DOHH2 (cell line): Measurements from ENCODE around the gene LRRC7.

Experiments
- CTCF ChIP-seq: fragments of 200-600 bp; sonication (generic); IDR thresholded peaks from one replicate; pipeline ENCODE4 v1.5.1; 2014; ENCODE audit warnings: antibody characterized with exemption, mild to moderate bottlenecking, low read depth, low read length; ENCODE audit not compliant: poor library complexity, severe bottlenecking
- EZH2phosphoT487 ChIP-seq: fragments of 200-600 bp; sonication (generic); IDR thresholded peaks from 2 replicates; pipeline ENCODE4 v1.6.1; 2017; ENCODE audit warnings: borderline replicate concordance, mild to moderate bottlenecking, antibody characterized with exemption, low read length, moderate library complexity, mixed read lengths

DNA sequence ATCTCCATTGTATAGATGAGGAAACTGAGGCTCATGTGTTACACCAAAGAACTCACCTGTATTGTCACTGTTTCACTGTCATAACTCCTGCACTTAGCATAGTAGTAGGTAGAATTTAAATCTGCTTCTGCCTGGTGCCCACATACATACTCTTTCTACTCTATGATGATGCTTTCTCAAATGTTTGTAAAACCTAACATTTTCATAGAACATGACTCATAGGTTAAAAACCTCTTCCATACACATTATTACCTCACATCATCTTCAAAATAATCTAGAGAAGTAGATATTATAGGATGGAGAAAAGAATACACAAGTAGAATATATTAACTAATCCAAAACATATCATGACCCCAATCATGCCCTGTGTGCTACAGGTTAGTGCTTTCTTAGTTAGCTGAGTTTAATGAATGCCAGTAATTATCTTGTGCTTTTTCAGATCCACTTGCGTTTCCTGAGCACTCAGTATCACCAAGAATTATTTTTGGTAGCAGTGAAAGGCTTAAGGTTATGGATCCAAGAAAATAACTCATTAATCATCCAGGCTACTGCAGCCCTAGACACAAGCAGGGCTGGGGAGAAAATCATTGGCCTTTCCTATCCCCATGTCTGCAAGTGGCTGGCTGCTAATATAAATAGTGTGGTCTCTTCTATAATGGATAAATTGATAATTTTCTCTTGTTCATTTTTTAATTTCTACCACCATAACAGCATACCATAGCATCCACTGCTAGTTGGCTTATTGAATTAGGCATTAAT, 480.8 kb downstream of the LRRC7 start:
- TF ChIP-seq CTCF (no peak), EZH2phosphoT487 (no peak)
